Esophagus muscularis mucosa (tissue), 3 donors: Measurements from ENCODE around the gene LILRA6.
"Not testable (repeated sequence)": the region's sequence is repeated elsewhere in the genome, so short reads cannot be mapped to it uniquely, and the experiment has no call there.

ENCODE experiments used
- CTCF ChIP-seq, 3 experiments: fragments of 200-600 bp in 2 of 3; fragments of 450-650 bp in 1 of 3; sonication (generic) in 2 of 3; IDR thresholded peaks; one replicate each; pipeline ENCODE4 v1.5.1; 2017 to 2019; ENCODE audit warnings: antibody characterized with exemption in 3 of 3, mild to moderate bottlenecking in 2 of 3, moderate library complexity in 1 of 3
- POLR2A ChIP-seq: fragments of 450-650 bp; IDR thresholded peaks from one replicate; pipeline ENCODE4 v1.6.1; 2017; ENCODE audit warnings: antibody characterized with exemption, moderate library complexity, mild to moderate bottlenecking, low read depth
- POLR2AphosphoS5 ChIP-seq, 2 donors: sonication (generic); formaldehyde crosslinking; IDR thresholded peaks; one replicate each; pipeline ENCODE4 v1.6.1; 2017; ENCODE audit warnings: antibody characterized with exemption in 2 of 2

GRCh38 chr19:54221947-54222346, 20.6 kb downstream of the LILRA6 start:
- TF ChIP-seq POLR2AphosphoS5 (IDR thresholded peaks at IDR 0.05); POLR2A; CTCF (IDR thresholded peaks at IDR 0.05): not testable (repeated sequence)
